ENCODE data around the gene MPP2.

- TF ChIP-seq CTCF (conservative IDR thresholded peaks at IDR 0.05; ENCODE audit: low read length) (no peak), EZH2phosphoT487 (IDR thresholded peaks at IDR 0.05; ENCODE audit: borderline replicate concordance) (no peak)
These were observed 67.6 kb downstream of the MPP2 start for GRCh38 chr17:43839670-43840108.

Measured in Loucy (cell line).